GM18517 (cell line): Measurements from ENCODE around the gene BST1.

Experiments
- ATAC-seq: cut with Tn5 transposase; IDR thresholded peaks from one replicate; pipeline ENCODE4 v1.9.1; 2021; ENCODE audit warnings: mild to moderate bottlenecking, moderate library complexity; ENCODE audit not compliant: unreplicated experiment

BST1 gene, protein sequence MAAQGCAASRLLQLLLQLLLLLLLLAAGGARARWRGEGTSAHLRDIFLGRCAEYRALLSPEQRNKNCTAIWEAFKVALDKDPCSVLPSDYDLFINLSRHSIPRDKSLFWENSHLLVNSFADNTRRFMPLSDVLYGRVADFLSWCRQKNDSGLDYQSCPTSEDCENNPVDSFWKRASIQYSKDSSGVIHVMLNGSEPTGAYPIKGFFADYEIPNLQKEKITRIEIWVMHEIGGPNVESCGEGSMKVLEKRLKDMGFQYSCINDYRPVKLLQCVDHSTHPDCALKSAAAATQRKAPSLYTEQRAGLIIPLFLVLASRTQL

DNA sequence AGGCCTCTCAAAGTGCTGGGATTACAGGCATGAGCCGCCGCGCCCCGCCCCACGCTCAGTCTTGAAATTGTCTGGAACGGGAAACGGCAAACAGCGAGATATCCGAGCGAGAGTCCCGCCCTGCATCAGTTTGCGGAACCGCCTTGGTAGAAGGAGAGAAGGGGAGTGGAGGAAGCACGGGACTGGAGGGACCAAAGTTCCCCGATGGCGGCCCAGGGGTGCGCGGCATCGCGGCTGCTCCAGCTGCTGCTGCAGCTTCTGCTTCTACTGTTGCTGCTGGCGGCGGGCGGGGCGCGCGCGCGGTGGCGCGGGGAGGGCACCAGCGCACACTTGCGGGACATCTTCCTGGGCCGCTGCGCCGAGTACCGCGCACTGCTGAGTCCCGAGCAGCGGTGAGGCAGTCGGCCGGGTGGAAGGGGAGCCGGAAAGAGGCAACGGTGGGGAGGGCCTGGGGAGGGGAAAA, at the start of gene BST1:
BST1 (plus strand) TSS at position 125 of the 463 bp plus-strand sequence; CDS start at position 205, 80 bp downstream.
- ATAC-seq = no peak

- no peak for ATAC-seq
These were observed 49.4 kb upstream of the BST1 start for GRCh38 chr4:15653420-15653819.

- no peak for ATAC-seq
These were observed 48.8 kb upstream of the BST1 start for GRCh38 chr4:15653864-15654592.

DNA sequence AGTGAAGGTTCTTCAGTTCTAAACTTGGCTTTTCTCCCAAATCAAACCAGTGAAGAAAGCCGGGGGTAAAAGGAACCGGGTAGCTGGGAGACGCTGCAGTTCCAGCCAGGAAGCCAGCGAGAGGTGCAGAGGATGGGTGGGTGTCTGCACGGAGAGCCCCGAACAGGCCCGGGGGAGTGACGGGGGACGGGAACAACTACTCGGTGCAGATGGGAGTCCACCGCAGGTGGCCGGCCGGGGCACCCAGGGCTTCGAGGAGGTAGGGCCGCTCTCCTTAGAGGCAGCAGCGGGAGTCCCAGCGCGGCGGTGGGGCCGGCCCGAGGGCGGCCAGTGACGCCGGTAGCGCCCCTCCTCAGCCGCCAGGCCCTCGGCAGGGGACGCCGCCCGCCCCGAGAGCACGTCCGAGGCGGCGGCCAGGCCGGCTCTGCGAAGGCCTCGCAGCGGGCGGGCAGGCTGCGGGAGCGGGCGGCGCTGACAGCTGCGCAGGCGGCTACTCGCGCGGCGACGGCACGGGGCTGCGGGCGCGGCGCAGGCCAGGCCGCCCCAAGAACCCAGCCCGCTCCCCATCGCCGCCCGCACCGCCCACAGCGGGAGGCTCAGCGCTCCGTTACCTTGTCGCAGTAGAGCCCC, 48.2 kb upstream of the BST1 start:
- peak; percentile 53 for ATAC-seq

DNA sequence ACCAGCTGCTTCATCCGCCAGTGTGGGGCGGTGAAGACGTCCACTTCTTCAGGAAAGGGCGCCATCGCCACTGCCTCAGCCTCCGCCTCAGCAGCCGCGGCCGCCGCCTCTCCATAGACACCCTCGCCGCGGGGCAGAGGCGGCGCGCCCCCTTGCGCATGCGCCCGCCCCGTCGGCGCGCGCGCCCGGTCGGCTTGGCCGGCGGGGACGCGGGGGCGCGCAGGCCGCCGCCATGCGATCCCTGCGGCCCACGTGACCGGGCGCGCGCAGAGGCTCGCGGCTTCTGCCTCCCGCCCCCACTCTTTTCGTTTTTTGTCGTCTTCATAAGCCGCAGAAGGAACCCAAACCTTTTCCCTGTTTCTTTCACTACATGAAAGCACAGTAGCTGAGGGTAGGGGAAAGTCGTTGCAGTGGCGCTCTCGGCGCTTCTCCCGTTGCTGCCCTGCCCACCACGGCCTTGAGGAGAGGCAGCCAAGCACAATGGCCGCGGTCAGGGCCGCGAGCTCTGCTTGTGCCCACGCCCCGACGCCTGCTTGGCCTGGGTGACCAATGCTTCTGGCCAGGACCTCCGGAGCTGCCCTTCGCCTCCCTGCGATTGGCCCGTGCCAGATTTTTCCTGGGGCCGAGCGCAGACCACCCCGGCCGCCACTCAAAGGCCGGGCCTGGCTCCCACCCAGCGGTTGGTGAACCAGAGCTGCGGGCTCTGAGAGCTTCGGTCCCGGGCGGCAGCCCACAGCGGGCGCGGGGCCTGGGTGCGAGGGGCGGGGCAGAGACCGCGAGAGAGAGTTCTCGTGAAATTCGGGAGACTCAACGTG, 47.4 kb upstream of the BST1 start, which contains the start of gene FBXL5:
FBXL5 (minus strand) TSS at position 135 of the 815 bp plus-strand sequence; CDS start at position 65, 70 bp downstream.
- ATAC-seq = peak; percentile 65

GRCh38 chr4:15656038-15656470, 46.8 kb upstream of the BST1 start:
- ATAC-seq = no peak

- no peak for ATAC-seq
These were observed 45.5 kb upstream of the BST1 start for GRCh38 chr4:15657366-15657765.

DNA sequence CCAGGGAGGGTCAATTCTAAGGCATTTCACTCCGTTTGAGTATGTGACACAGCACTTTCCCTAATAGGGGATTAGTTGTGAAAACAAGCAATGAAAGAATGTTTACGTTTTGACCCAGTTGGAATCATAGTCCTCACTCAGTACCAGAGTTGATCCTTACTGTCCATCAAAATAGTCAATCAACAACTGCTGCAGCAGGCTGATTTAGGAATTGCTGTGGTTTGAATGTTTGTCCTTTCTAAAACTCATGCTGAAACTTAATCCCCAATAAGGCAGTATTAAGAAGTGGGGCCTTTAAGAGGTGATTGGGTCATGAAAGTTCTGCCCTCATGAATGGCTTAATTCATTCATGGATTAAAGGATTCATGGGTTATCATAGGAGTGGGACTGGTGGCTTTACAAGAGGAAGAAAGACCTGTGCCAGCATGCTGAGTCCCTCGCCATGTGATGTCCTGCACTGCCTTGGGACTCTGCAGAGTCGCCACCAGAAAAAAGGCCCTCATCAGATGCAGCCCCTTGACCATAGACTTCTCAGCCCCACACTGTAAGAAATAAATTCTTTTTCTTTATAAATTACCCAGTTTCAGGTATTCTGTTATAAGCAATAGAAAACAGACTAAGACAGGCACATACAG, 44.6 kb upstream of the BST1 start:
- ATAC-seq = no peak

DNA sequence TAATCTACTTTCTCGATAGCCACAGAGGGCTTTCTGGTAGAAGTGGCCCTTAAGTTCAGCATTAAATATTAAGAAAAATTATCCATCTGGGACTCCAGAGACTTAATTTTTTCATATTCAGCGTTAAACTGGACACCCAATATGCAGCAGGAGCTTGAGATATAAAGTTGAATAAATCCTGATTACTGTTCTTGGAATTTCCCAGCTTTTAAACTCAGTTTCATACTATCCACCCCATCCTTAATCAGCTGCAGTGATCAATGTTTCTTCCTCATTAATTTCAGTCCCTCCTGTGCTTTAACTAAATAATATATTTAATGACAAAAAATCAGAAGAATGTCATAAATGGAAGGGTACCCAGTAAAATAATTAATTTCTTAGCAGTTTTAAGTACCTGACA, 44.1 kb upstream of the BST1 start:
- no peak for ATAC-seq

- no peak for ATAC-seq
These were observed 42.9 kb upstream of the BST1 start for GRCh38 chr4:15659768-15660570.

- ATAC-seq = no peak
These were observed 37.0 kb upstream of the BST1 start for GRCh38 chr4:15665753-15666365.

DNA sequence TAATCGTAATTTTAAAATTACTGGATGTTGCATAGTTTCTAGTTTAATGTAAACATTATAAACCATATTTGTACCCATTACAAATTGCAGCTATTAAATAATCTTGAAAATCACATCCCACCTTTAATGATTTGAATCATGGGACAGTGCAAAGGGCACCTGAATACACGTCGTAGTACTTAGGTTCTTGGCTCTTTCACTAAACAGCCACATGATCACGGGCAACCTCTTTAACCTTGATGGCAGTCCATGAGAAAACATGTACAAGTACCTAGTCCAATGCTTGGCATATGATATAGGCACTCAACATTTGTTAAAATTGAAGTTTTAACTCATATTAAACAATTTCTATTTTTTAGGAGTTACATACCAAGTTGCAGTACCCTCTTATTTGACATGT, 35.9 kb upstream of the BST1 start:
- no peak for ATAC-seq

DNA sequence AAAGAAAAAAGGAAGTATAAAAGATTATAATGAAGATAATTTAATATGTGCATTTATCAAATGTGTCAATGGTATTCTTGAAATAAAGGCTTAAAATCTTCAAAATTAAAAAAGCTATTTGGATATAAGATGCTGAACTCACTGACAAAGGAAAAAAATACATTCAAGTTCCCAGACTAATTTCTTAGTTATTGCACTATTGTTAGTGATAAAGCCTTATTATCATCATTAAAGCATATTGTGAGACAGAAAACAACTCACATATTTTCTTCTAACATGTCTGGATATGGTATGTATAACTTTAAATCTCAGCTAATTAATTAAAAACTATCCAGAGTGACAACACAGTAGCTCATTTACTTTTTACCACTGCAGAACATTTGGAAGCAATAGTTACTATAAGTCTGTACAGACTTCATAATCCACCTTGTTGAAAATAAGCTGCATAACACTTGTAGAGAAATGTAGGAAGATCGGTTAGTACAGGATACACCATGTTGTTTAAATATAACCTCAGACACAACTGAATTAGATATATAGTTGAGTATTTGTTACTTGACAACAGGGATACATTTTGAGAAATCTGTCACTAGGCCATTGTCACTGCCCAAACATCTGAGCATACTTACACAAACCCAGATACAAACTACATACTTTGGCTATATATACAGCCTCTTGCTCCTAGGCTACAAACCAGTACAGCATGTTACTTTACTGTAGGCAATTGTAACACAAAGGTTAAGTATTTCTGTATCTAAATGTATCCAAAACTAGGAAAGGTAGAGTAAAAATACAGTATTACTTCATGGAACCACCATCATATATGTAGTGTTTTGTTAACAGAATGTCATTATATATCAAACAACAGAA, 34.1 kb upstream of the BST1 start:
- no peak for ATAC-seq

- ATAC-seq = no peak
These were observed 32.3 kb upstream of the BST1 start for GRCh38 chr4:15670576-15670975.

GRCh38 chr4:15672101-15672500, 30.8 kb upstream of the BST1 start:
- ATAC-seq = no peak

DNA sequence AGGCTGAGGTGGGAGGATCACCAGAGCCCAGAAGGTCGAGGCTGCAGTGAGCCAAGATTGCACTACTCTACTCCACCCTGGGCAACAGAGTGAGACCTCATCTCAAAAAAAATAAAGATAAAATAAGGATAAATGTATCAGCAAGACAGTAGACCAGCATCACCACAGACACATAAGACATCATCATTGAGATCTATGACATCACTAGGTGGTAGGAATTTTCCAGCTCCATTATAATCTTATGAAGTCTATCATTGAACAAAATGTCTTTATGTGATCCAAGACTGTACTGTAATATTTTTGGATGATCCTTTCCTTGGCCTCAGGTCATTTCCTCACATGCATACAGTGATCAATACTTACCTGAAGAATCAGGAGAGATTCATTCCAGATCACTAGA, 29.5 kb upstream of the BST1 start:
- no peak for ATAC-seq

- ATAC-seq = no peak
These were observed 28.8 kb upstream of the BST1 start for GRCh38 chr4:15674046-15674445.

GRCh38 chr4:15674926-15675325, 27.9 kb upstream of the BST1 start:
- no peak for ATAC-seq
